ENCODE results near the gene PTCHD4. TPM values are rescaled to one million over a fixed set of nuclear protein-coding genes. Genes with fewer than 3 reads are reported as not detected.

The PTCHD4 gene
- polyA plus RNA-seq, 1 experiment = 2.9 TPM

GRCh38 chr6:48087448-48087847 is 23.5 kb downstream of the PTCHD4 start:
- no peak overlapping the region for H3K27ac ChIP-seq (ENCODE audit: low read depth, low read length)
- no peak overlapping the region for H3K4me3 ChIP-seq (ENCODE audit: low read depth, low read length)
- POLR2A ChIA-PET = no interaction called here
- no peaks in the 10 kb centered on the region for H3K9me3 ChIP-seq (ENCODE audit: control insufficient read depth, insufficient read depth, low read length)
- no peak for DNase-seq (ENCODE audit: low read depth, low spot score)
- CTCF ChIA-PET = interaction anchor here (0.6 to 3.4 kb wide), 5 partner anchors 11 to 1485 kb away, joined by 3 to 30 read pairs (median 7); no protein-coding TSS in a partner anchor
- TF ChIP-seq CTCF (IDR thresholded peaks at IDR 0.05; ENCODE audit: low read depth, low read length) = peak; percentile 39; the same call in 1 of the 2 replicates
- H3K27me3 ChIP-seq (ENCODE audit: control insufficient read depth, insufficient read depth, low read length) = no peaks in the 10 kb centered on the region

- H3K9me3 ChIP-seq (ENCODE audit: control insufficient read depth, insufficient read depth, low read length) = no peaks in the 10 kb centered on the region
- DNase-seq (ENCODE audit: low read depth, low spot score) = no peak
- peak; percentile 34; the same call in 1 of the 2 replicates for TF ChIP-seq CTCF (IDR thresholded peaks at IDR 0.05; ENCODE audit: low read depth, low read length)
- POLR2A ChIA-PET = no interaction called here
- H3K27me3 ChIP-seq (ENCODE audit: control insufficient read depth, insufficient read depth, low read length) = no peaks in the 10 kb centered on the region
- no peak overlapping the region for H3K4me3 ChIP-seq (ENCODE audit: low read depth, low read length)
- H3K27ac ChIP-seq (ENCODE audit: low read depth, low read length) = no peak overlapping the region
- CTCF ChIA-PET = interaction anchor here (1.4 to 3.4 kb wide), 3 partner anchors 38 to 679 kb away, joined by 3 to 30 read pairs (median 7); no protein-coding TSS in a partner anchor
These were observed 24.8 kb downstream of the PTCHD4 start for GRCh38 chr6:48086187-48086586.

GRCh38 chr6:48085131-48085741 is 25.8 kb downstream of the PTCHD4 start:
- H3K4me3 ChIP-seq (ENCODE audit: low read depth, low read length) = no peak overlapping the region
- H3K9me3 ChIP-seq (ENCODE audit: control insufficient read depth, insufficient read depth, low read length) = no peaks in the 10 kb centered on the region
- TF ChIP-seq CTCF (IDR thresholded peaks at IDR 0.05; ENCODE audit: low read depth, low read length) = no peak
- POLR2A ChIA-PET = interaction anchor here (0.6 kb wide), 2 partner anchors 32 to 680 kb away, joined by 3 read pairs; no protein-coding TSS in a partner anchor
- no peak for DNase-seq (ENCODE audit: low read depth, low spot score)
- H3K27me3 ChIP-seq (ENCODE audit: control insufficient read depth, insufficient read depth, low read length) = no peaks in the 10 kb centered on the region
- H3K27ac ChIP-seq (ENCODE audit: low read depth, low read length) = no peak overlapping the region
- CTCF ChIA-PET = interaction anchor here (1.4 to 1.5 kb wide), 2 partner anchors 39 to 680 kb away, joined by 3 to 5 read pairs; no protein-coding TSS in a partner anchor

GRCh38 chr6:48084201-48084600 is 26.8 kb downstream of the PTCHD4 start:
- Histone ChIP-seq H3K4me3 (ENCODE audit: low read depth, low read length) (no peak overlapping the region), H3K27me3 (ENCODE audit: control insufficient read depth, insufficient read depth, low read length) (no peaks in the 10 kb centered on the region), H3K9me3 (ENCODE audit: control insufficient read depth, insufficient read depth, low read length) (no peaks in the 10 kb centered on the region), H3K27ac (ENCODE audit: low read depth, low read length) (no peak overlapping the region)
- POLR2A ChIA-PET = no interaction called here
- CTCF ChIA-PET = interaction anchor here (1.0 to 1.5 kb wide), 2 partner anchors 681 kb away, joined by 5 read pairs; no protein-coding TSS in a partner anchor
- TF ChIP-seq CTCF (IDR thresholded peaks at IDR 0.05; ENCODE audit: low read depth, low read length) = no peak
- DNase-seq (ENCODE audit: low read depth, low spot score) = no peak

GRCh38 chr6:48080227-48081009 is 30.6 kb downstream of the PTCHD4 start:
- H3K27ac ChIP-seq (ENCODE audit: low read depth, low read length) = no peak overlapping the region
- no peak for TF ChIP-seq CTCF (IDR thresholded peaks at IDR 0.05; ENCODE audit: low read depth, low read length)
- H3K9me3 ChIP-seq (ENCODE audit: control insufficient read depth, insufficient read depth, low read length) = no peaks in the 10 kb centered on the region
- no peaks in the 10 kb centered on the region for H3K27me3 ChIP-seq (ENCODE audit: control insufficient read depth, insufficient read depth, low read length)
- no peak overlapping the region for H3K4me3 ChIP-seq (ENCODE audit: low read depth, low read length)
- CTCF ChIA-PET = no interaction called here
- POLR2A ChIA-PET = no interaction called here
- DNase-seq (ENCODE audit: low read depth, low spot score) = no peak
